SJCRH30 (cell line): Measurements from ENCODE around the gene BNIP3. TPM values are rescaled to one million over a fixed set of nuclear protein-coding genes. Genes with fewer than 3 reads are reported as not detected.

Experiments
- DNase-seq, 2 experiments: peaks; one replicate each; pipeline ENCODE4 v3.0.0-alpha.2; 2015 to 2020
- H3K27ac ChIP-seq: fragments of 250-450 bp; sonication (Bioruptor Pico); 2 replicates; pipeline ENCODE4 v1.5.1; 2020; ENCODE audit warnings: mild to moderate bottlenecking, moderate library complexity
- H3K27me3 ChIP-seq: fragments of 250-450 bp; sonication (Bioruptor Pico); 2 replicates; pipeline ENCODE4 v1.5.1; 2020; ENCODE audit warnings: mild to moderate bottlenecking, moderate library complexity
- H3K36me3 ChIP-seq: fragments of 250-450 bp; sonication (Bioruptor Pico); 2 replicates; pipeline ENCODE4 v1.5.1; 2020; ENCODE audit warnings: mild to moderate bottlenecking, moderate library complexity
- H3K4me1 ChIP-seq: fragments of 250-450 bp; sonication (Bioruptor Pico); 2 replicates; pipeline ENCODE4 v1.5.1; 2020; ENCODE audit warnings: mild to moderate bottlenecking, moderate library complexity
- H3K4me3 ChIP-seq: fragments of 250-450 bp; sonication (Bioruptor Pico); 2 replicates; pipeline ENCODE4 v1.5.1; 2020; ENCODE audit warnings: mild to moderate bottlenecking, moderate library complexity
- H3K9me3 ChIP-seq: fragments of 250-450 bp; sonication (Bioruptor Pico); replicated peaks from 2 replicates; pipeline ENCODE4 v1.5.1; 2020; ENCODE audit warnings: mild to moderate bottlenecking, moderate library complexity
- total RNA-seq: library from RNA; depleted of rRNA; stranded (reverse); fragments of >200 nt; shearing (Covaris generic); gene quantifications from 2 replicates; pipeline ENCODE4 v1.2.3, GENCODE V29; 2014

BNIP3 gene
- total RNA-seq, 1 experiment from 2014 or later = 45.6 TPM

GRCh38 chr10:131975796-131976195 is 5.9 kb downstream of the BNIP3 start:
- Histone ChIP-seq H3K36me3 (no peaks in the 10 kb centered on the region), H3K4me3 (no peak overlapping the region), H3K27me3 (no peaks in the 10 kb centered on the region), H3K9me3 (no peaks in the 10 kb centered on the region), H3K27ac (no peak overlapping the region), H3K4me1 (no peaks in the 10 kb centered on the region)
- DNase-seq = no peak

GRCh38 chr10:131975003-131975402 is 6.7 kb downstream of the BNIP3 start:
- Histone ChIP-seq H3K27me3 (no peaks in the 10 kb centered on the region), H3K4me3 (no peak overlapping the region), H3K4me1 (no peaks in the 10 kb centered on the region), H3K27ac (no peak overlapping the region), H3K9me3 (no peaks in the 10 kb centered on the region), H3K36me3 (no peaks in the 10 kb centered on the region)
- DNase-seq = no peak

- Histone ChIP-seq H3K4me3 (no peak overlapping the region), H3K36me3 (no peaks in the 10 kb centered on the region), H3K4me1 (no peaks in the 10 kb centered on the region), H3K27me3 (no peaks in the 10 kb centered on the region), H3K27ac (no peak overlapping the region), H3K9me3 (no peaks in the 10 kb centered on the region)
- DNase-seq = no peak
Measured at GRCh38 chr10:131974034-131974817, 7.5 kb downstream of the BNIP3 start.

- no peaks in the 10 kb centered on the region for H3K27me3 ChIP-seq
- no peak overlapping the region for H3K27ac ChIP-seq
- no peaks in the 10 kb centered on the region for H3K4me1 ChIP-seq
- no peak for DNase-seq
- no peak overlapping the region for H3K4me3 ChIP-seq
- no peaks in the 10 kb centered on the region for H3K9me3 ChIP-seq
- H3K36me3 ChIP-seq = no peaks in the 10 kb centered on the region
Measured at GRCh38 chr10:131973160-131973951, 8.4 kb downstream of the BNIP3 start.

GRCh38 chr10:131972474-131973071 is 9.2 kb downstream of the BNIP3 start:
- H3K27ac ChIP-seq = no peak overlapping the region
- H3K4me3 ChIP-seq = no peak overlapping the region
- no peaks in the 10 kb centered on the region for H3K36me3 ChIP-seq
- H3K27me3 ChIP-seq = no peaks in the 10 kb centered on the region
- H3K4me1 ChIP-seq = no peaks in the 10 kb centered on the region
- DNase-seq = no peak
- no peaks in the 10 kb centered on the region for H3K9me3 ChIP-seq

GRCh38 chr10:131971591-131971990 is 10.1 kb downstream of the BNIP3 start:
- DNase-seq = no peak
- no peaks in the 10 kb centered on the region for H3K4me1 ChIP-seq
- no peak overlapping the region for H3K4me3 ChIP-seq
- no peaks in the 10 kb centered on the region for H3K9me3 ChIP-seq
- no peaks in the 10 kb centered on the region for H3K27me3 ChIP-seq
- no peak overlapping the region for H3K27ac ChIP-seq
- no peaks in the 10 kb centered on the region for H3K36me3 ChIP-seq

- Histone ChIP-seq H3K4me3 (no peak overlapping the region), H3K9me3 (no peaks in the 10 kb centered on the region), H3K27ac (no peak overlapping the region), H3K27me3 (no peaks in the 10 kb centered on the region), H3K4me1 (no peaks in the 10 kb centered on the region), H3K36me3 (no peaks in the 10 kb centered on the region)
- no peak for DNase-seq
Measured at GRCh38 chr10:131970946-131971345, 10.8 kb downstream of the BNIP3 start.

- DNase-seq = no peak
- Histone ChIP-seq H3K9me3 (no peaks in the 10 kb centered on the region), H3K27ac (no peak overlapping the region), H3K36me3 (no peaks in the 10 kb centered on the region), H3K4me1 (no peaks in the 10 kb centered on the region), H3K4me3 (no peak overlapping the region), H3K27me3 (no peaks in the 10 kb centered on the region)
Measured at GRCh38 chr10:131968949-131969348, 12.8 kb downstream of the BNIP3 start.

GRCh38 chr10:131964298-131964697 is 17.4 kb downstream of the BNIP3 start:
- H3K4me1 ChIP-seq = no peaks in the 10 kb centered on the region
- H3K27ac ChIP-seq = no peak overlapping the region
- H3K4me3 ChIP-seq = no peak overlapping the region
- H3K9me3 ChIP-seq = no peaks in the 10 kb centered on the region
- no peaks in the 10 kb centered on the region for H3K36me3 ChIP-seq
- H3K27me3 ChIP-seq = no peaks in the 10 kb centered on the region
- DNase-seq = no peak

GRCh38 chr10:131963811-131964210 is 17.9 kb downstream of the BNIP3 start:
- Histone ChIP-seq H3K36me3 (no peaks in the 10 kb centered on the region), H3K9me3 (no peaks in the 10 kb centered on the region), H3K4me1 (no peaks in the 10 kb centered on the region), H3K4me3 (no peak overlapping the region), H3K27me3 (no peaks in the 10 kb centered on the region), H3K27ac (no peak overlapping the region)
- no peak for DNase-seq

GRCh38 chr10:131963350-131963749 is 18.4 kb downstream of the BNIP3 start:
- no peaks in the 10 kb centered on the region for H3K4me1 ChIP-seq
- no peak overlapping the region for H3K4me3 ChIP-seq
- no peaks in the 10 kb centered on the region for H3K36me3 ChIP-seq
- H3K9me3 ChIP-seq = no peaks in the 10 kb centered on the region
- H3K27ac ChIP-seq = no peak overlapping the region
- no peak for DNase-seq
- H3K27me3 ChIP-seq = no peaks in the 10 kb centered on the region

- DNase-seq = no peak
- Histone ChIP-seq H3K9me3 (no peaks in the 10 kb centered on the region), H3K4me1 (no peaks in the 10 kb centered on the region), H3K27me3 (no peaks in the 10 kb centered on the region), H3K4me3 (no peak overlapping the region), H3K36me3 (no peaks in the 10 kb centered on the region), H3K27ac (no peak overlapping the region)
Measured at GRCh38 chr10:131961777-131962662, 19.7 kb downstream of the BNIP3 start.

- no peak for DNase-seq
Measured at GRCh38 chr10:131961047-131961776, 20.5 kb downstream of the BNIP3 start.

GRCh38 chr10:131960631-131961046 is 21.1 kb downstream of the BNIP3 start:
- DNase-seq = no peak
- no peaks in the 10 kb centered on the region for H3K27me3 ChIP-seq

More at GRCh38 chr10:131961047-131961776, 20.5 kb downstream of the BNIP3 start:
- Histone ChIP-seq H3K4me1 (no peaks in the 10 kb centered on the region), H3K9me3 (no peaks in the 10 kb centered on the region), H3K4me3 (no peak overlapping the region), H3K27ac (no peak overlapping the region), H3K36me3 (peaks cover 3% of the 10 kb centered on the region; the same call in 1 of the 2 replicates), H3K27me3 (no peaks in the 10 kb centered on the region)

More at GRCh38 chr10:131960631-131961046, 21.1 kb downstream of the BNIP3 start:
- H3K27ac ChIP-seq = no peak overlapping the region
- no peak overlapping the region for H3K4me3 ChIP-seq
- H3K36me3 ChIP-seq = peaks cover 3% of the 10 kb centered on the region; the same call in 1 of the 2 replicates
- no peaks in the 10 kb centered on the region for H3K9me3 ChIP-seq
- H3K4me1 ChIP-seq = no peaks in the 10 kb centered on the region
